ENCODE data around the gene RAB10. TPM values are rescaled to one million over a fixed set of nuclear protein-coding genes. Genes with fewer than 3 reads are reported as not detected.

The RAB10 gene
- total and polyA plus RNA-seq, 2 of the 13 experiments (the other 11 are each of a cell fraction or from before 2014, with no cell fraction given), result 48.2 to 120 TPM

GRCh38 chr2:26033818-26034636, at the start of gene RAB10 (continued):
- TF ChIP-seq ZFP41 (CRISPR knock-in tag; IDR thresholded peaks at IDR 0.05; ENCODE audit: borderline replicate concordance) (peak; percentile 84; the same call in 1 of the 2 replicates), ZNF619 (CRISPR knock-in tag; IDR thresholded peaks at IDR 0.05) (peak; percentile 84; the same call in 1 of the 2 replicates), GMEB2 (CRISPR knock-in tag; IDR thresholded peaks at IDR 0.05; ENCODE audit: low read depth) (peak; percentile 100), HNRNPLL (IDR thresholded peaks at IDR 0.05; ENCODE audit: low read depth, low read length, poor library complexity, severe bottlenecking) (peak; percentile 90), SOX5 (CRISPR knock-in tag; IDR thresholded peaks at IDR 0.05; ENCODE audit: borderline replicate concordance) (peak; percentile 73), ZFY (CRISPR knock-in tag; IDR thresholded peaks at IDR 0.05) (peak; percentile 93), NCOR1 (IDR thresholded peaks at IDR 0.05; ENCODE audit: borderline replicate concordance, low read length) (peak; percentile 25; the same call in 1 of the 2 replicates), SSRP1 (CRISPR knock-in tag; IDR thresholded peaks at IDR 0.05) (no peak), ZNF44 (CRISPR knock-in tag; IDR thresholded peaks at IDR 0.05) (0 out of 2 replicates have a peak, but pooled peaks have one; percentile 34), ZNF136 (CRISPR knock-in tag; IDR thresholded peaks at IDR 0.05; ENCODE audit: low read depth) (peak; percentile 81), ZMYM4 (CRISPR knock-in tag; IDR thresholded peaks at IDR 0.05) (peak; percentile 90), NR2F6 (IDR thresholded peaks at IDR 0.05) (no peak), NR2F6 (CRISPR knock-in tag; IDR thresholded peaks at IDR 0.05) (peak; percentile 67; the same call in 1 of the 2 replicates)
- TF ChIP-seq, protein P1, sequence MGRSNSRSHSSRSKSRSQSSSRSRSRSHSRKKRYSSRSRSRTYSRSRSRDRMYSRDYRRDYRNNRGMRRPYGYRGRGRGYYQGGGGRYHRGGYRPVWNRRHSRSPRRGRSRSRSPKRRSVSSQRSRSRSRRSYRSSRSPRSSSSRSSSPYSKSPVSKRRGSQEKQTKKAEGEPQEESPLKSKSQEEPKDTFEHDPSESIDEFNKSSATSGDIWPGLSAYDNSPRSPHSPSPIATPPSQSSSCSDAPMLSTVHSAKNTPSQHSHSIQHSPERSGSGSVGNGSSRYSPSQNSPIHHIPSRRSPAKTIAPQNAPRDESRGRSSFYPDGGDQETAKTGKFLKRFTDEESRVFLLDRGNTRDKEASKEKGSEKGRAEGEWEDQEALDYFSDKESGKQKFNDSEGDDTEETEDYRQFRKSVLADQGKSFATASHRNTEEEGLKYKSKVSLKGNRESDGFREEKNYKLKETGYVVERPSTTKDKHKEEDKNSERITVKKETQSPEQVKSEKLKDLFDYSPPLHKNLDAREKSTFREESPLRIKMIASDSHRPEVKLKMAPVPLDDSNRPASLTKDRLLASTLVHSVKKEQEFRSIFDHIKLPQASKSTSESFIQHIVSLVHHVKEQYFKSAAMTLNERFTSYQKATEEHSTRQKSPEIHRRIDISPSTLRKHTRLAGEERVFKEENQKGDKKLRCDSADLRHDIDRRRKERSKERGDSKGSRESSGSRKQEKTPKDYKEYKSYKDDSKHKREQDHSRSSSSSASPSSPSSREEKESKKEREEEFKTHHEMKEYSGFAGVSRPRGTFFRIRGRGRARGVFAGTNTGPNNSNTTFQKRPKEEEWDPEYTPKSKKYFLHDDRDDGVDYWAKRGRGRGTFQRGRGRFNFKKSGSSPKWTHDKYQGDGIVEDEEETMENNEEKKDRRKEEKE (IDR thresholded peaks at IDR 0.05), result no peak
- TF ChIP-seq, protein P2, sequence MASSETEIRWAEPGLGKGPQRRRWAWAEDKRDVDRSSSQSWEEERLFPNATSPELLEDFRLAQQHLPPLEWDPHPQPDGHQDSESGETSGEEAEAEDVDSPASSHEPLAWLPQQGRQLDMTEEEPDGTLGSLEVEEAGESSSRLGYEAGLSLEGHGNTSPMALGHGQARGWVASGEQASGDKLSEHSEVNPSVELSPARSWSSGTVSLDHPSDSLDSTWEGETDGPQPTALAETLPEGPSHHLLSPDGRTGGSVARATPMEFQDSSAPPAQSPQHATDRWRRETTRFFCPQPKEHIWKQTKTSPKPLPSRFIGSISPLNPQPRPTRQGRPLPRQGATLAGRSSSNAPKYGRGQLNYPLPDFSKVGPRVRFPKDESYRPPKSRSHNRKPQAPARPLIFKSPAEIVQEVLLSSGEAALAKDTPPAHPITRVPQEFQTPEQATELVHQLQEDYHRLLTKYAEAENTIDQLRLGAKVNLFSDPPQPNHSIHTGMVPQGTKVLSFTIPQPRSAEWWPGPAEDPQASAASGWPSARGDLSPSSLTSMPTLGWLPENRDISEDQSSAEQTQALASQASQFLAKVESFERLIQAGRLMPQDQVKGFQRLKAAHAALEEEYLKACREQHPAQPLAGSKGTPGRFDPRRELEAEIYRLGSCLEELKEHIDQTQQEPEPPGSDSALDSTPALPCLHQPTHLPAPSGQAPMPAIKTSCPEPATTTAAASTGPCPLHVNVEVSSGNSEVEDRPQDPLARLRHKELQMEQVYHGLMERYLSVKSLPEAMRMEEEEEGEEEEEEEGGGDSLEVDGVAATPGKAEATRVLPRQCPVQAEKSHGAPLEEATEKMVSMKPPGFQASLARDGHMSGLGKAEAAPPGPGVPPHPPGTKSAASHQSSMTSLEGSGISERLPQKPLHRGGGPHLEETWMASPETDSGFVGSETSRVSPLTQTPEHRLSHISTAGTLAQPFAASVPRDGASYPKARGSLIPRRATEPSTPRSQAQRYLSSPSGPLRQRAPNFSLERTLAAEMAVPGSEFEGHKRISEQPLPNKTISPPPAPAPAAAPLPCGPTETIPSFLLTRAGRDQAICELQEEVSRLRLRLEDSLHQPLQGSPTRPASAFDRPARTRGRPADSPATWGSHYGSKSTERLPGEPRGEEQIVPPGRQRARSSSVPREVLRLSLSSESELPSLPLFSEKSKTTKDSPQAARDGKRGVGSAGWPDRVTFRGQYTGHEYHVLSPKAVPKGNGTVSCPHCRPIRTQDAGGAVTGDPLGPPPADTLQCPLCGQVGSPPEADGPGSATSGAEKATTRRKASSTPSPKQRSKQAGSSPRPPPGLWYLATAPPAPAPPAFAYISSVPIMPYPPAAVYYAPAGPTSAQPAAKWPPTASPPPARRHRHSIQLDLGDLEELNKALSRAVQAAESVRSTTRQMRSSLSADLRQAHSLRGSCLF (CRISPR knock-in tag; IDR thresholded peaks at IDR 0.05; ENCODE audit: borderline replicate concordance), result peak; percentile 94; the same call in 1 of the 2 replicates
- TF ChIP-seq, protein P3, sequence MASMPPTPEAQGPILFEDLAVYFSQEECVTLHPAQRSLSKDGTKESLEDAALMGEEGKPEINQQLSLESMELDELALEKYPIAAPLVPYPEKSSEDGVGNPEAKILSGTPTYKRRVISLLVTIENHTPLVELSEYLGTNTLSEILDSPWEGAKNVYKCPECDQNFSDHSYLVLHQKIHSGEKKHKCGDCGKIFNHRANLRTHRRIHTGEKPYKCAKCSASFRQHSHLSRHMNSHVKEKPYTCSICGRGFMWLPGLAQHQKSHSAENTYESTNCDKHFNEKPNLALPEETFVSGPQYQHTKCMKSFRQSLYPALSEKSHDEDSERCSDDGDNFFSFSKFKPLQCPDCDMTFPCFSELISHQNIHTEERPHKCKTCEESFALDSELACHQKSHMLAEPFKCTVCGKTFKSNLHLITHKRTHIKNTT (CRISPR knock-in tag; IDR thresholded peaks at IDR 0.05), result no peak

Data from HepG2 (cell line).